HG02571 (cell line): ENCODE data around the gene PCDHGA6.
"Not testable (repeated sequence)": the region's sequence is repeated elsewhere in the genome, so short reads cannot be mapped to it uniquely, and the experiment has no call there.

Experiments used
- ATAC-seq: cut with Tn5 transposase; IDR thresholded peaks from one replicate; pipeline ENCODE4 v1.9.1; 2021; ENCODE audit warnings: mild to moderate bottlenecking, moderate library complexity; ENCODE audit not compliant: unreplicated experiment

Gene PCDHGA6

DNA sequence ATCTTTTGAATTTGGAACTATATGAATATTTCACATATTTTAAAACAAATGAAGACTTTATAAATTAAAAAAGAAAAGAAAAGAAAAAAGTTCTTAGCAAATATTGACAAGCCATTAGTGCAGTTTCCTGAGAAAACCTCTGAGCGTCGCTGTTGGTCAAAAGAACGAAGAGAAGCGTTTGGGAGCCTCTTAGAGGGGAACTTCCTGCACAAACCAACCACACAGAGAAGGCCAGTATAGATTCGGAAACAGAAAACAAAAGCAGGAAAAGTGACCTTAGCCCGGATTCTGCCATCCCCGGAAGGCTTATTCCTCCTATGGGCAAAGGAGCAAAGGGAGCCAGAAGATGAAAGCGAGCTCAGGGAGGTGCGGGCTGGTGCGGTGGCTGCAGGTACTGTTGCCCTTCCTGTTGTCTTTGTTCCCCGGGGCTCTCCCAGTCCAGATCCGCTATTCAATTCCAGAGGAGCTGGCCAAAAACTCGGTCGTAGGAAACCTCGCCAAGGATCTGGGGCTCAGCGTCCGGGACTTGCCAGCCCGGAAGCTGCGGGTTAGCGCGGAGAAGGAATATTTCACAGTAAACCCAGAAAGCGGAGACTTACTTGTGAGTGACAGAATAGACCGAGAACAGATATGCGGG is 13.8 kb upstream of the PCDHGA6 start, which contains the start of gene PCDHGB2:
Gene PCDHGB2 (plus strand): TSS at position 205 of the 637 bp plus-strand sequence. CDS start 142 bp downstream, at position 347.
- ATAC-seq, result no peak

DNA sequence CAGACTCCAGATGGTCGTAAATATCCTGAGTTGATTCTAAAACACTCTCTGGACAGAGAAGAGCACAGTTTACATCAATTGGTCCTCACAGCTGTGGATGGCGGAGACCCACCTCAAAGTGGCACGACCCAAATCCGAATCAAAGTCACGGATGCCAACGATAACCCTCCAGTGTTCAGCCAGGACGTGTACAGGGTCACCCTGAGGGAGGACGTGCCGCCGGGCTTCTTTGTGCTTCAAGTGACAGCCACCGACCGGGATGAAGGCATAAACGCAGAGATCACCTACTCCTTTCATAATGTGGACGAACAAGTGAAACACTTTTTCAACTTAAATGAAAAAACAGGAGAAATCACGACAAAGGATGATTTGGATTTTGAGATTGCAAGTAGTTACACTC is 13.0 kb upstream of the PCDHGA6 start:
- ATAC-seq, result no peak

DNA sequence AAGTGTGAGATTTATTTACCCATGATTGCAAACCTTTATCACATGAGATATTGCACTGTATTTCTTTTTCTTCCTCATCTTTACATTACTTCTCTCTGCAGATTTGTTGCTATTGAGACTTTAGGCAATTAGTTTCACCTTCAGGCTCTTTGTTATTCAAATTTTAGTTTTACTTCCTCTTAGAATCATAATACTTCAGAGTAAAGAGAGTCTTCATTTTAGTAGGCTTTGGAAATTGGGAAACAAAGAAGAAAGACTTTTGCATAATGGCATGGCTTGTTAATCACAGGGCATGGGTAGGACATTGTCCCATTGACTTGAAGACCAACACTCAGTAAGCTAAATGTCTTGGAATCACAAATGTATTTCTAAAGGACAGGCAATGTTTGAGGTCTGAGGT is 11.0 kb upstream of the PCDHGA6 start:
- ATAC-seq, result no peak

DNA sequence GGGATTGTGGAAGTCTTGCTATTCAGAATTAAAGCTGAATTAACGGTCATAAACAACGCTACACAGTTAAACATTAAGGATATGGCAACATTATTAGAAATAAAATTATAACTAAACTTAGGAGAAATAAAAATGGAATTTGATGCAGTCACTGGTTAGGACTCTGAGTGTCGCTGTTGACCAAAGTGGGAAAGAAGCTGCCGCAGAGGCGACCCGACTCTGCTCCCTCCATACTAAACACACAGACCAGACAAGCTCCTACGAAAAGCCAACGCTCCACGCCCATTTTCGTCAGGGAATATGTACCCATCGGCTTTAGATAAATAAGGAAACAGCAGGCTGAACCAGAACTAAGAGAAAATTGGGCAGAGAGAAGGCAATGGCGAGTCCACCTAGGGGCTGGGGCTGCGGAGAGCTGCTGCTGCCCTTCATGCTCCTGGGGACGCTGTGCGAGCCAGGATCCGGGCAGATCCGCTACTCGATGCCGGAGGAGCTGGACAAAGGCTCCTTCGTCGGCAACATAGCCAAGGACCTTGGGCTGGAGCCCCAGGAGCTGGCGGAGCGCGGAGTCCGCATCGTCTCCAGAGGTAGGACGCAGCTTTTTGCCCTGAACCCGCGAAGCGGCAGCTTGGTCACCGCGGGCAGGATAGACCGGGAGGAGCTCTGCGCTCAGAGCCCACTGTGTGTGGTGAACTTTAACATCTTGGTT is 9.6 kb upstream of the PCDHGA6 start, which contains the start of gene PCDHGA5:
Gene PCDHGA5 (plus strand): TSS at position 211 of the 709 bp plus-strand sequence. CDS start 169 bp downstream, at position 380.
- ATAC-seq, result no peak

DNA sequence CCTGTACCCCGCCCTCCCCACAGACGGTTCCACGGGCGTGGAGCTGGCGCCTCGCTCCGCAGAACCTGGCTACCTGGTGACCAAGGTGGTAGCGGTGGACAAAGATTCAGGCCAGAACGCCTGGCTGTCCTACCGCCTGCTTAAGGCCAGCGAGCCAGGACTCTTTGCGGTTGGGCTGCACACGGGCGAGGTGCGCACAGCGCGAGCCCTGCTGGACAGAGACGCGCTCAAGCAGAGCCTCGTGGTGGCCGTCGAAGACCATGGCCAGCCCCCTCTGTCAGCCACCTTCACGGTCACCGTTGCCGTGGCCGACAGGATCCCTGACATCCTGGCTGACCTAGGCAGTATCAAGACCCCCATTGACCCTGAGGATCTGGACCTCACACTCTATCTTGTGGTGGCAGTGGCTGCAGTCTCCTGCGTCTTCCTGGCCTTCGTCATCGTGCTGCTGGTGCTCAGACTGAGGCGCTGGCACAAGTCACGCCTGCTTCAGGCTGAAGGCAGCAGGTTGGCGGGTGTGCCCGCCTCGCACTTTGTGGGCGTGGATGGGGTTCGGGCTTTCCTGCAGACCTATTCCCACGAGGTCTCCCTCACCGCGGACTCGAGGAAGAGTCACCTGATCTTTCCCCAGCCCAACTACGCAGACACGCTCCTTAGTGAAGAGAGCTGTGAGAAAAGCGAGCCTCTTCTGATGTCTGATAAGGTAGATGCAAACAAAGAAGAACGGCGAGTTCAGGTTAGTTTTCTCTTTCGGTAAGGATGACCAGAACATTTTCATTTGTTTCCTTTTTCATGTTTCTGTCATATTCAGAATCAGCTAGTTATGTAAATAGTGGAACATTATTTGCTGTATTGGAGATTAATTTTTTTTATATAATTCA is 7.4 kb upstream of the PCDHGA6 start:
- no peak for ATAC-seq

DNA sequence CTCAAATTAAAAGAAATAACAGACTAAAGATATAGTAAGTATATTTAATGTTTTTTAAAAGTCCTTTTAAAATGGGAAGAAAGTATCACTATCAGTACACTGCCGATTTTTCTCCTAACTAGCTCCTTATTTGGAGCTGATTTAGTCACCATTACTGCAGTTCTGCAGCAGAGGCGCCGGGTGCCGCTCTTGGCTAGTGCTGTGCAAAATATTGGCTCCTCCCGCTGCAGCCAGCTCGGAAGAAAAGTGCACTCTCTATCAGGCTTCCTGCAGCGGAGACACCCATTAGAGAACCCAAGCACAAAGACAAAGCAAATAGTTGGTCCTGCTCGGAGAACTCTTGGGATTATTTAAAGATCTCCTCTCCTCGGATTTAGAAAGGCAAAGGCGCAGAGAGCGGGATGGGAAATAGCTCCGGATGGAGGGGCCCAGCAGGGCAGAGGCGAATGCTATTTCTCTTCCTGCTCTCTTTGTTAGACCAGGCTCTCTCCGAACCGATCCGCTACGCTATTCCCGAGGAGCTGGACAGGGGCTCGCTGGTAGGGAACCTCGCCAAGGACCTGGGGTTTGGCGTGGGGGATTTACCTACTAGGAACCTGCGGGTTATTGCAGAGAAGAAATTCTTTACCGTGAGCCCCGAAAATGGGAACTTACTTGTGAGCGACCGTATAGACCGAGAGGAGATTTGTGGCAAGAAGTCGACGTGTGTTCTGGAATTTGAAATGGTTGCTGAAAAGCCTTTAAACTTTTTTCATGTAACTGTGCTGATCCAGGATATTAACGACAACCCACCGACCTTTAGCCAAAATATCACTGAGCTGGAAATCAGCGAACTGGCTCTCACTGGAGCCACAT is 3.5 kb upstream of the PCDHGA6 start, which contains the start of gene PCDHGB3:
Gene PCDHGB3 (plus strand): TSS at position 249 of the 855 bp plus-strand sequence. CDS start 153 bp downstream, at position 402.
- ATAC-seq, result no peak

DNA sequence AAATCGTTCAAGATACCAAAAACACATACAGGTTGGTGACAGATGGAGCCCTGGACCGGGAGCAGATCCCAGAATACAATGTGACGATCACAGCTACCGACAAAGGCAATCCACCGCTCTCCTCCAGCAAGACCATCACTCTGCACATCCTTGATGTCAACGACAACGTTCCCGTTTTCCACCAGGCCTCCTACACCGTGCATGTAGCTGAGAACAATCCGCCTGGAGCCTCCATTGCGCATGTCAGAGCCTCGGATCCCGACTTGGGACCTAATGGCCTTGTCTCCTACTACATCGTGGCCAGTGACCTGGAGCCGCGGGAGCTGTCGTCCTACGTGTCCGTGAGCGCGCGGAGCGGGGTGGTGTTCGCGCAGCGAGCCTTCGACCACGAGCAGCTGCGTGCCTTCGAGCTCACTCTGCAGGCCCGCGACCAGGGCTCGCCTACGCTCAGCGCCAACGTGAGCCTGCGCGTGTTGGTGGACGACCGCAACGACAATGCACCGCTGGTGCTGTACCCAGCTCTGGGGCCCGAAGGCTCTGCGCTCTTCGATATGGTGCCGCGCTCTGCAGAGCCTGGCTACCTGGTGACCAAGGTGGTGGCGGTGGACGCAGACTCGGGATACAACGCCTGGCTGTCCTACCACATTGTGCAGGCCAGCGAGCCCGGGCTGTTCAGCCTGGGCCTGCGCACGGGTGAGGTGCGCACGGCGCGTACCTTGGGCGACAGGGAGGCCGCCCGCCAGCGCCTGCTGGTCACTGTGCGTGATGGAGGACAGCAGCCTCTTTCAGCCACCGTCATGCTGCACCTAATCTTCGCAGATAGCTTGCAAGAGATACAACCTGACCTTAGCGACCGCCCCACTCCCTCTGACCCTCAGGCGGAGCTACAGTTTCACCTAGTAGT is 1.9 kb upstream of the PCDHGA6 start:
- no peak for ATAC-seq

DNA sequence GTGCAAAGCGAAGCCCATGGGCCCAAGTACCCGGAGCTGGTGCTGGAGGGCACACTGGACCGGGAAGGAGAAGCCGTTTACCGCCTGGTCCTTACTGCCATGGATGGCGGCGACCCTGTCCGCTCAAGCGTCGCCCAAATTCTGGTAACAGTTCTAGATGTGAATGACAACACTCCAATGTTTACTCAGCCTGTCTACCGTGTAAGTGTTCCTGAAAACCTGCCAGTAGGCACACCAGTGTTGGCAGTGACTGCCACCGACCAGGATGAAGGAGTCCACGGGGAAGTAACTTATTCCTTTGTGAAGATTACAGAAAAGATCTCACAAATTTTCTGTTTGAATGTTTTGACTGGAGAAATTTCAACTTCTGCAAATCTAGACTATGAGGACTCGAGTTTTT is 936 bp downstream of the PCDHGA6 start:
- no peak for ATAC-seq

DNA sequence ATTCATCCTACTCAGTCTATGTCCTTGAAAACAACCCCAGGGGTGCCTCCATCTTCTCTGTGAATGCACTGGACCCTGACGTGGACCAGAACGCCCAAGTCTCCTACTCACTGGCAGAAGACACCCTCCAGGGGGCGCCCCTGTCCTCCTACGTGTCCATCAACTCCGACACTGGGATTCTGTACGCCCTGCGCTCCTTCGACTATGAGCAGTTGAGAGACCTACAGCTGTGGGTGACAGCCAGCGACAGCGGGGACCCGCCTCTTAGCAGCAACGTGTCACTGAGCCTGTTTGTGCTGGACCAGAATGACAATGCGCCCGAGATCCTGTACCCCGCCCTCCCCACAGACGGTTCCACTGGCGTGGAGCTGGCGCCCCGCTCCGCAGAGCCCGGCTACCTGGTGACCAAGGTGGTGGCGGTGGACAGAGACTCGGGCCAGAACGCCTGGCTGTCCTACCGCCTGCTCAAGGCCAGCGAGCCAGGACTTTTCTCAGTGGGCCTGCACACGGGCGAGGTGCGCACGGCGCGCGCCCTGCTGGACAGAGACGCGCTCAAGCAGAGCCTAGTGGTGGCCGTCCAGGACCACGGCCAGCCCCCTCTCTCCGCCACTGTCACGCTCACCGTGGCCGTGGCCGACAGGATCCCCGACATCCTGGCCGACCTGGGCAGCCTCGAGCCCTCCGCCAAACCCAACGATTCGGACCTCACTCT is 1.9 kb downstream of the PCDHGA6 start:
- ATAC-seq, result not testable (repeated sequence)

DNA sequence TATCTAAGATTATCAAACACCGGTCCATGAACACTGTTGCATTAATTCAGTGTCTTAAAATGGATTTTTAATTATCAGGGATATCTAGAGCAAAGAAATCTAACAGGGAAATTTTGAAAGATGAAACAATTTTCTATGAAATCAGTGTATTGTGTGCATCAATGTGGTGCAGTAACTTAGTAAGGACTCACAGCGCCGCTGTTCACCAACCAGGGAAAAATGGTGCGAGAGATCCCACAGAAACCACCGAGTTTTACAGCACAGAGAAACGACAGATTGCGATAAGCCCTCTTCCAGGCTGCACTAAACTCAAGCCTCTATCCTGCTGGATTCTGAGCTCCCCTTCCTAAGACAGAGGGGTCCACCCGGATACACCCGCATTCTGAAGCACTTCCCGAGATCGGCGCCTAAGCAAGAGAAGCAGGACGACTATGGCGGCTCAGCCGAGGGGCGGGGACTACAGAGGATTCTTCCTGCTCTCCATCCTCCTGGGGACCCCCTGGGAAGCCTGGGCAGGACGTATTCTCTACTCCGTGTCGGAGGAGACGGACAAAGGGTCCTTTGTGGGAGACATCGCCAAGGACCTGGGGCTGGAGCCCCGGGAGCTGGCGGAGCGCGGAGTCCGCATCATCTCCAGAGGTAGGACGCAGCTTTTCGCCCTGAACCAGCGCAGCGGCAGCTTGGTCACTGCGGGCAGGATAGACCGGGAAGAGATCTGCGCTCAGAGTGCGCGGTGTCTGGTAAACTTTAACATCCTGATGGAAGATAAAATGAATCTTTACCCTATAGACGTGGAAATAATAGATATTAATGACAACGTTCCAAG is 9.0 kb downstream of the PCDHGA6 start, which contains the start of gene PCDHGA7:
Gene PCDHGA7 (plus strand): TSS at position 274 of the 826 bp plus-strand sequence. CDS start 158 bp downstream, at position 432.
- ATAC-seq, result no peak

DNA sequence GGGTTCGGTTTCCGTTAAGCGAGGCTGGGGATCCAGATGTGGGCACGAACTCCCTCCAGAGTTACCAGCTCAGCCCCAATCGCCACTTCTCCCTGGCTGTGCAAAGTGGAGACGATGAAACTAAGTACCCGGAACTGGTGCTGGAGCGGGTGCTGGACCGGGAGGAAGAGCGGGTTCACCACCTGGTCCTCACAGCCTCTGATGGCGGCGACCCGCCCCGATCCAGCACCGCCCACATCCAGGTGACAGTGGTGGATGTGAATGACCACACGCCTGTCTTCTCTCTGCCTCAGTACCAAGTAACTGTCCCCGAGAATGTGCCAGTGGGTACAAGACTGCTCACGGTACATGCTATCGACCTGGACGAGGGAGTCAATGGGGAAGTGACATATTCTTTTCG is 9.7 kb downstream of the PCDHGA6 start:
- no peak for ATAC-seq

DNA sequence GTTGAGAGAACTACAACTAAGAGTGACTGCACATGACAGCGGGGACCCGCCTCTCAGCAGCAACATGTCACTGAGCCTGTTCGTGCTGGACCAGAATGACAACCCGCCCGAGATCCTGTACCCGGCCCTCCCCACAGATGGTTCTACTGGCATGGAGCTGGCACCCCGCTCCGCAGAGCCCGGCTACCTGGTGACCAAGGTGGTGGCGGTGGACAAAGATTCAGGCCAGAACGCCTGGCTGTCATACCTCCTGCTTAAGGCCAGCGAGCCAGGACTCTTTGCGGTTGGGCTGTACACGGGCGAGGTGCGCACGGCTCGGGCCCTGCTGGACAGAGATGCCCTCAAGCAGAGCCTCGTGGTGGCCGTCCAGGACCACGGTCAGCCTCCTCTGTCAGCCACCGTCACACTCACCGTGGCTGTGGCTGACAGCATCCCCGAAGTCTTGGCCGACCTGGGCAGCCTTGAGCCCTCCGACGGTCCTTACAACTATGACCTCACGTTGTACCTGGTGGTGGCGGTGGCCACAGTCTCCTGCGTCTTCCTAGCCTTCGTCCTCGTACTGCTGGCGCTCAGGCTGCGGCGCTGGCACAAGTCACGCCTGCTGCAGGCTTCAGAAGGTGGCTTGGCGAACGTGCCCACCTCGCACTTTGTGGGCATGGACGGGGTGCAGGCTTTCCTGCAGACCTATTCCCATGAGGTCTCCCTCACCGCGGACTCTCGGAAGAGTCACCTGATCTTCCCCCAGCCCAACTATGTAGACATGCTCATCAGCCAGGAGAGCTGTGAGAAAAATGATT is 11.0 kb downstream of the PCDHGA6 start:
- no peak for ATAC-seq

DNA sequence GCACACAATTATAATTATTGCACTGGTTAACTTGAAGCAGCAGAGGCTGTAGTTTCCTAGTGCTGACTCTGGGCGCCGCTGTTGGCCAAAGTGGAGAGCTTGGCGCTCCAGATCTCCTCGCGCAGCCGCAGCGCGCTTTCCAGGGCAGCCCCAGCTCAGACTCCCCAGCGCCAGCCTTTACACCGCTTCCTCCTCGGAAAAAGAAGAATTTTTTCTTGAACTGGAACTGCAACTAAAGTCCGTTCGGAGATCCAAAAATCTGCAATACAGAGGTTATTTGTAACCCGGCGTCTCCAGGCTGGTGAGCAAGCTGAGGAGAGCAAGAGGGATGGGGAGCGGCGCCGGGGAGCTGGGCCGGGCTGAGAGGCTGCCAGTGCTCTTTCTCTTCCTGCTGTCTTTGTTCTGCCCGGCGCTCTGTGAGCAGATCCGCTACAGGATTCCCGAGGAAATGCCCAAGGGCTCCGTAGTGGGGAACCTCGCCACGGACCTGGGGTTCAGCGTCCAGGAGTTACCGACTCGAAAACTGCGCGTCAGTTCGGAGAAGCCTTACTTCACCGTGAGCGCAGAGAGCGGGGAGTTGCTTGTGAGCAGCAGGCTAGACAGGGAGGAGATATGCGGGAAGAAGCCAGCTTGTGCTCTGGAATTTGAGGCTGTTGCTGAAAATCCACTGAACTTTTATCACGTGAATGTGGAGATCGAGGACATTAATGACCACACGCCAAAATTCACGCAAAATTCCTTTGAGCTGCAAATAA is 14.0 kb downstream of the PCDHGA6 start, which contains the start of gene PCDHGB4:
Gene PCDHGB4 (plus strand): TSS at position 142 of the 755 bp plus-strand sequence. CDS start 187 bp downstream, at position 329.
- ATAC-seq, result peak; percentile 88

DNA sequence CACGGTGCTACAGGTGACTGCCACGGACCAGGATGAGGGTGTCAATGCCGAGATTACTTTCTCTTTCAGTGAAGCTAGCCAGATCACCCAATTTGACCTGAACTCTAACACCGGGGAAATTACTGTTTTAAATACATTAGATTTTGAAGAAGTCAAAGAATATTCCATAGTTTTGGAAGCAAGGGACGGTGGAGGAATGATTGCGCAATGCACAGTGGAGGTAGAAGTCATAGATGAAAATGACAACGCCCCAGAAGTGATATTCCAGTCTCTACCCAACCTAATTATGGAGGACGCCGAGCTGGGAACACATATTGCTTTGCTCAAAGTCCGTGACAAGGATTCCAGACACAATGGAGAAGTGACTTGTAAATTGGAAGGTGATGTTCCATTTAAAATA is 15.0 kb downstream of the PCDHGA6 start:
- ATAC-seq, result no peak

DNA sequence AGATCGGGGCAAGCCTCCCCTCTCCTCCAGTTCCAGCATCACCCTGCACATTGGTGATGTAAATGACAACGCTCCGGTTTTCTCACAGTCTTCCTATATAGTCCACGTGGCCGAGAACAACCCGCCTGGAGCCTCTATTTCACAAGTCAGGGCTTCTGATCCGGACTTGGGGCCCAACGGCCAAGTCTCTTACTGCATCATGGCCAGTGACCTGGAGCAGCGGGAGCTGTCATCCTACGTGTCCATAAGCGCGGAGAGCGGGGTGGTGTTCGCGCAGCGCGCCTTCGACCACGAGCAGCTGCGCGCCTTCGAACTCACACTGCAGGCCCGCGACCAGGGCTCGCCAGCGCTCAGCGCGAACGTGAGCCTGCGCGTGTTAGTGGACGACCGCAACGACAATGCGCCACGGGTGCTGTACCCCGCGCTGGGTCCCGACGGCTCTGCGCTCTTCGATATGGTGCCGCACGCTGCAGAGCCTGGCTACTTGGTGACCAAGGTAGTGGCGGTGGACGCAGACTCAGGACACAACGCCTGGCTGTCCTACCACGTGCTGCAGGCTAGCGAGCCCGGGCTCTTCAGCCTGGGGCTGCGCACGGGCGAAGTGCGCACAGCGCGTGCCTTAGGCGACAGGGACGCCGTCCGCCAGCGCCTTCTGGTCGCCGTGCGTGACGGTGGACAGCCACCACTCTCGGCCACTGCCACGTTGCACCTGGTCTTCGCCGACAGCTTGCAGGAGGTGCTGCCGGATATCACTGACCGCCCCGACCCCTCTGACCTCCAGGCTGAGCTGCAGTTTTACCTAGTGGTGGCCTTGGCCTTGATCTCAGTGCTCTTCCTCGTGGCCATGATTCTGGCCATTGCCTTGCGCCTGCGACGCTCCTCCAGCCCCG is 15.7 kb downstream of the PCDHGA6 start:
- no peak for ATAC-seq
